ENCODE measurements around the gene ANKRD16. TPM values are rescaled to one million over a fixed set of nuclear protein-coding genes. Genes with fewer than 3 reads are reported as not detected.

ANKRD16 gene
- polyA plus RNA-seq, 3 donors, result 1.4 to 2.9 (median 2.1) TPM

- H2AFZ ChIP-seq (ENCODE audit: insufficient read depth, low read depth, low read length, poor library complexity, severe bottlenecking), result no peak overlapping the region
- DNase-seq, result no peak
- H3K79me2 ChIP-seq (ENCODE audit: insufficient read depth, low read length), result no peaks in the 10 kb centered on the region
- no peaks in the 10 kb centered on the region for H3K9me3 ChIP-seq (replicated peaks in 1 of 2; ENCODE audit: control insufficient read depth in 1 of 2, insufficient read depth in 1 of 2, low read length in 2 of 2)
- no peak overlapping the region for H3K9ac ChIP-seq (ENCODE audit: insufficient read depth, low read length, poor library complexity, severe bottlenecking)
- no peaks in the 10 kb centered on the region for H3K36me3 ChIP-seq (replicated peaks in 1 of 2; ENCODE audit: control insufficient read depth in 1 of 2, insufficient read depth in 2 of 2, low read length in 2 of 2)
- H3K4me2 ChIP-seq (replicated peaks; ENCODE audit: extremely low read depth, low read length, poor library complexity, severe bottlenecking), result no peak overlapping the region
- intact Hi-C loops (cut with micrococcal nuclease), result no loop called here
- no peaks in the 10 kb centered on the region for H4K20me1 ChIP-seq (ENCODE audit: insufficient read depth, low read length)
- H3K27ac Mint-ChIP-seq, result peak overlapping the region in 1 of 7 donors; percentile 28
- TF ChIP-seq CTCF (IDR thresholded peaks at IDR 0.05), result no peak
- H3K4me3 Mint-ChIP-seq, result no peak overlapping the region
- no peak overlapping the region for H3K27ac ChIP-seq (ENCODE audit: low read depth in 1 of 2, low read length in 2 of 2)
- H3K27me3 ChIP-seq (ENCODE audit: control insufficient read depth in 2 of 2, insufficient read depth in 2 of 2, low read length in 2 of 2), result no peaks in the 10 kb centered on the region
- H3K9me3 Mint-ChIP-seq, result peaks cover 0 to 2% (median 0%) of the 10 kb centered on the region in 7 donors
- peaks cover 15% of the 10 kb centered on the region for H3K4me1 Mint-ChIP-seq
- WGBS (ENCODE audit: insufficient coverage), result 79% methylated on average over 4 of the region's 13 CpGs
- no peak overlapping the region for H3K4me3 ChIP-seq (replicated peaks in 1 of 3; ENCODE audit: low read depth in 2 of 3, low read length in 3 of 3)
- H3K27me3 Mint-ChIP-seq (ENCODE audit: low read depth in 3 of 3), result peaks cover 0 to 9% (median 2%) of the 10 kb centered on the region in 3 donors
- H3K4me1 ChIP-seq (ENCODE audit: control insufficient read depth in 1 of 2, insufficient read depth in 2 of 2, low read length in 2 of 2), result peaks cover 6 to 9% of the 10 kb centered on the region in 2 donors
- H3K36me3 Mint-ChIP-seq, result no peaks in the 10 kb centered on the region
These were observed 45.2 kb downstream of the ANKRD16 start for GRCh38 chr10:5844345-5845055.

GRCh38 chr10:5843686-5844344, 45.9 kb downstream of the ANKRD16 start:
- H3K9ac ChIP-seq (ENCODE audit: insufficient read depth, low read length, poor library complexity, severe bottlenecking), result no peak overlapping the region
- no peaks in the 10 kb centered on the region for H4K20me1 ChIP-seq (ENCODE audit: insufficient read depth, low read length)
- Mint-ChIP-seq H3K4me3 (no peak overlapping the region), H3K9me3 (peaks cover 0 to 2% (median 0%) of the 10 kb centered on the region in 7 donors), H3K27me3 (ENCODE audit: low read depth in 3 of 3) (peaks cover 0 to 9% (median 2%) of the 10 kb centered on the region in 3 donors), H3K4me1 (peaks cover 15% of the 10 kb centered on the region), H3K36me3 (no peaks in the 10 kb centered on the region), H3K27ac (no peak overlapping the region)
- no peaks in the 10 kb centered on the region for H3K36me3 ChIP-seq (replicated peaks in 1 of 2; ENCODE audit: control insufficient read depth in 1 of 2, insufficient read depth in 2 of 2, low read length in 2 of 2)
- TF ChIP-seq CTCF (IDR thresholded peaks at IDR 0.05), result no peak
- intact Hi-C loops (cut with micrococcal nuclease), result no loop called here
- H2AFZ ChIP-seq (ENCODE audit: insufficient read depth, low read depth, low read length, poor library complexity, severe bottlenecking), result no peak overlapping the region
- 94% methylated on average over 3 of the region's 4 CpGs for WGBS (ENCODE audit: insufficient coverage)
- no peak overlapping the region for H3K4me2 ChIP-seq (replicated peaks; ENCODE audit: extremely low read depth, low read length, poor library complexity, severe bottlenecking)
- H3K79me2 ChIP-seq (ENCODE audit: insufficient read depth, low read length), result no peaks in the 10 kb centered on the region
- no peak for DNase-seq
- H3K4me1 ChIP-seq (ENCODE audit: control insufficient read depth in 1 of 2, insufficient read depth in 2 of 2, low read length in 2 of 2), result peaks cover 6 to 9% of the 10 kb centered on the region in 2 donors
- no peaks in the 10 kb centered on the region for H3K9me3 ChIP-seq (replicated peaks in 1 of 2; ENCODE audit: control insufficient read depth in 1 of 2, insufficient read depth in 1 of 2, low read length in 2 of 2)
- H3K4me3 ChIP-seq (replicated peaks in 1 of 3; ENCODE audit: low read depth in 2 of 3, low read length in 3 of 3), result no peak overlapping the region
- H3K27me3 ChIP-seq (ENCODE audit: control insufficient read depth in 2 of 2, insufficient read depth in 2 of 2, low read length in 2 of 2), result no peaks in the 10 kb centered on the region
- no peak overlapping the region for H3K27ac ChIP-seq (ENCODE audit: low read depth in 1 of 2, low read length in 2 of 2)

Data from CD14-positive monocyte (primary cell).